Astrocyte of the hippocampus (primary cell): ENCODE results near the gene GPI.
"Not testable (repeated sequence)": the region's sequence is repeated elsewhere in the genome, so short reads cannot be mapped to it uniquely, and the experiment has no call there.

Experiments used
- DNase-seq: peaks from one replicate; pipeline ENCODE4 v3.0.0; 2011; ENCODE audit warnings: low read depth, low spot score

Gene GPI

DNA sequence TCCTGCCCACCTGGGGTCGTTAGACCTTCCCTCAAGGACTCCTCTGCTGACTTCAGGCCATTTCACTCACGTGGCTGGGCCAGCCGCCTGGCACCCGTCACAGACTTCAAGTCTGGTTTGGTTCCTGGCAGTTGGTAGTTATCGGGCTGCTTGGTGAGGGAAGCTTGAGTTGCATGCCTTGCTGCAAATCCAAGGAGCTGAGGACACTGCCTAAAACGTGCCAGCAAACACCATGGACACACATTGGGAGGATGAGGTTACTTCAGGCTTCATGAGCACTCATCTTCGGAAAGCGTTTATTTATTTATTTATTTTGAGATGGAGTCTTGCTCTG, 2.6 kb downstream of the GPI start:
- DNase-seq, result no peak

DNA sequence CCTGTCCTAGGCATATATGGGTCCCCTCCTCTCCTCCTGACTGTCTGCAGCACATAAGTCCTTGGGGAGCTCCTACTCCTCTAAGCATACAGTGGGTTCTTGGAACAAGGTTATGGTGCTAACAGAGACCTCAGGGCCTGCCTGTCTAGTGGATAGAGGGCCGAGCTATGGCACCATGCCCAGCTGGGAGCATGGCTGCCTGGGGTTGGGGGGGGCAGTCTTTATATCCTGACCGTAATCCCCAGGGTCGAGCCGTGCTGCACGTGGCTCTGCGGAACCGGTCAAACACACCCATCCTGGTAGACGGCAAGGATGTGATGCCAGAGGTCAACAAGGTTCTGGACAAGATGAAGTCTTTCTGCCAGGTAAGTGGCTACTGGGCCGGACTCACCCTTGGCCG, 3.3 kb downstream of the GPI start:
- no peak for DNase-seq

DNA sequence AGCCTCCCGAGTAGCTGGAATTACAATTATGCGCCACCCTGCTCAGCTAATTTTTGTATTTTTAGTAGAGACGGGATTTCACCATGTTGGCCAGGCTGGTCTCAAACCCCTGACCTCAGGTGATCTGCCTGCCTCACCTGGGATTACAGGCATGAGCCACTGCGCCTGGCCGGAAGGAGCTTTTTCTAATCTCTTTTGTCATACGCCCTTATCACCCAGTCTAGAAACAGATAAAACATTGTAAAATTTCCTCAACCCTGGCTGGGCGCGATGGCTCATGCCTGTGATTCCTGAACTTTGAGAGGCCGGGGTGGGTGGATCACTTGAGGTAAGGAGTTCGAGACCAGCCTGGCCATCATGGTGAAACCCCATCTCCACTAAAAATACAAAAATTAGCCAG, 4.2 kb downstream of the GPI start:
- not testable (repeated sequence) for DNase-seq

DNA sequence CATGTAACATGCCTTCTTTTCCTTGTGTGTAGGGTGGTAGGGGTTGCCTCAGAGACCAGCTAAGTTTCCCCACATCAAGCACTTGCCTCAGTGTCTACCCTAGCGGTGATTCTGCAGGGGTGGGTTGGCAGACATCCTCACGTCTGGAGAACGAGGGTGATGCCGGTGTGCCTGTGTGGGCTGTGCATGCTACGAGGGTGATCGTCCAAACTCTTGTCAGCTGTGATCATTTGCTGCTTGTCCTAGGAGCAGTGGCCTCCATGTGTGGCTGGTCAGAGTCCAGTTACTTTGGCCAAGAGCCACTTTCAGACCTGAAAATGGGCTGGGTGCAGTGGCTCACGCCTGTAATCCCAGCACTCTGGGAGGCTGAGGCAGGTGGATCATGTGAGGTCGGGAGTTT, 5.1 kb downstream of the GPI start:
- no peak for DNase-seq

DNA sequence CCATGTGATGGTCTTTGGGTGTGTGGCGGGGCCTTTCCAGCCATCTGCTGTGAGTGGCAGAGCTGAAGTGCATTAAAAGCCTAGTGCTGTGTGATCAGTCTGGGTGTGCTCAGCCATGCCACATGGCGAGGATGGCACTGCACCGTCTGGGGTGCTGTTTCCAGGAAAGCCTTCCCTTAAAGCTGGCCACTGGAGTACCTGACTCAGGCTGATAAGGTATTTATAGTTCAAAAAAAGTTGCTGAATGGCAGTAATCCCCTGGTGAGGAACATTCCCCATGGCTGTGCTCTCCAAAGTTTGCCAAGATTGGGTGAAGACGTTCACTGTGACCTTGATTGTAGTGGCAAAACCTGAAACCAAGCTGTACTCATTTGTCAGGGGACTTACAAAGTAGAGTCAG, 6.0 kb downstream of the GPI start:
- DNase-seq, result no peak

DNA sequence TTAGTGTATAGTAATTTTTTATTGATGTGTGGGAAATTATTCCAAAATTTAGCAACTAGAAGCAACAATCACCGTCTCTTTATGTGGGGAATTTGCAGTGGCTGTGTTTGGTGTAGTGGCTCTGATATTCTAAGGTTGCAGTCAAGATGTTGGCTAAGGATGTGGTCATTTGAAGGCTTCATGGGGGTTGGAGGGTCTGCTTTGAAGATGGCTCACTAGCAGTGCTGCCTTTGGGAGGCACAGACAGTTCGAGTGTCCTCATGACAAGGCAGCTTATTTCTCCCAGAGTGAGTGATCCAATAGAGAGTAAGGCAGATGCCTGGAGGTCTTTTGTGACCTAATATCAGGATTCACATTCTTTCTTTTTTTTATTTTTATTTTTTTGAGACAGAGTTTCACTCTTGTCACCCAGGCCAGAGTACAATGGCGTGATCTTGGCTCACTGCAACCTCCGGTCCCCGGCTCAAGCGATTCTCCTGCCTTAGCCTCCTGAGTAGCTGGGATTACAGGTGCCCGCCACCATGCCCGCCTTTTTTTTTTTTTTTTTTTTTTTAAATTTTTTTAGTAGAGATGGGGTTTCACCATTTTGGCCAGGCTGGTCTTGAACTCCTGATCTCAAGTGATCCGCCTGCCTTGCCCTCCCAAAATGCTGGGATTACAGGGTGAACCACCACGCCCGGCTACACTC, 8.7 kb downstream of the GPI start:
- no peak for DNase-seq

DNA sequence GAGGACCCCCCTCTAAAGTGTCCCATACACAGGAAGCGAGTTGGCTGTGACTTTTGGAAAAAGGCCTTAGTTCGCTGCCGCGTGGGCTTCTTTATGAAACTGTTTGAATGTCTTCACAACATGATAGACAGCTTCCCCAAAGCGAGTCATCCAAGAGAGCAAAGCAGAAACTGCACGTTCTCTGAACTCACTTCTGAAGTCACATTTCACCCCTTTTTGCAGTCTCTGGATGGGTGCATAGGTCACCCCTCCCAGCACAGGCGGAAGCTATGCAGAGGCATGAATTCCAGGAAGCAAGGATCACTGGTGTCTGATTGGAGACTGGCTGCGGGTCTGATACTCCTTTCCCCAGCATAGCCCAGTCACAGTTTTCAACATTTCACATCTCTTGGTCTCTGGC, 10.6 kb downstream of the GPI start:
- DNase-seq, result no peak

DNA sequence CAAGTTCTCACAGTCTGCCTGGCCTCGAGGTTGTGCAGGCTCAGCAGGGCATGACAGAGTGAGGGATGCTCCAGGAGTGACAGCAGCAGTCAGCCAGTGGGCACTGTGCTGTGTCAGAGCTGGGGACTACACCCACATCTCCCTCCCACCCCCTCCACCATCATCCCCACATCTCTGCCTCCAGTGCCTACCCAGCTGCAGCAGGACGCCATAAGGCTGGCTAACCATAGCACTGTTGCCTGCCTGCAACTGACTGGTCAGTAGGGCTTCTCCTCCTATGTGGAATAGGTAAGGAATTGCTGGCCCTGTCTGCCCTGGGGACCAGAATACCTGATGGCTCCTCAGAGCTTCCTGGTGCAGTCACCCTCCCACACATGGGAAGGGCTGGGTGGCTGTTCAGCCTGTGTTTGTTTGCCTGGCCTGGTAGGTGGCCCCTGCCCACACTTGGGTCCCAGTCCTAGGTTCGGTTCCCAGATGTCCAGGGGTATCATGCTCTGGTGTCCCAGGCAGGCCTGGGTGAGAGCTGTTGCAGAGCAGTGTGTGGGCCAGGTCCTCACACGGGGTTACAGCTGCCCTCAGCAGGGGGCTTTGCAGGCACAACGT, 15.7 kb downstream of the GPI start:
- no peak for DNase-seq

DNA sequence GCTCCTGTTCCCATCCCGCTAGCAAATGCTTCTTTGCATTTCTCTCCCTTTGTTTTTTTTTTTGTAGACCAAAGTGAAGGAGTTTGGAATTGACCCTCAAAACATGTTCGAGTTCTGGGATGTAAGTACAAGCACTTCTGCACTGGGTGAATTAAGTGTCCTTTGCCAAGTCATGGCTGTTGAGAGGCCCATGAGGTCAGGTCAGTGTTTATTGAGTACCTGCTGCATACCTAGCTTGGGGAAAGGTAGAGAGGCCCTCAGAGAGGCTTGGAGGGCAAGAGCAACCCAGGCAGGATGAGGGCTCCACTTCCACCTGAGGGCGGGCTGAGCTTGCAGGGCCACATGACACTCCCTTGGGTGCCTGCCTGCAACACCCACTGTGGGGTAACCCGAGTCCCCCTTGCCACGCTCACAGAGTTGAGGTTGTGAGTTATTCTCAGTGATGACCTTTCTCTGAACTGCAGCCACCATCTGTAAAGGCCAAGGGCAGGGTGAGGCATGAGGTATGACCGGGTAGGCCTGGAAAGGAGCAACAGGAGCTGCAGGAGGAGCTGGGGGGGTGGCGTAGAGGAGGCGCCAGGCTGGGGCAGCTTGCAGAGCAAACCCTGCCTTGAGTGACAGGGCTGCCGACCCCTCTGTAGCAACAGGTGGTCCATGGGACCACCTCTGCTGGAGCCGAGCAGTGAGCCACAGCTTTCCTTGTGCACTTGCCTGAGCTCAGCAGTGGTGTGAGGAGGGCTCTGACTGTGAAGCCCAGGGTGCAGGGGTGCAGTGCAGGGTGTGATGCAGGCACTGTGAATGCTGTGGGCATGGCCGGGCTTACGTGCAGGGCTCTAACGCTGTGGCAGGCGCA, 16.6 kb downstream of the GPI start:
- no peak for DNase-seq

DNA sequence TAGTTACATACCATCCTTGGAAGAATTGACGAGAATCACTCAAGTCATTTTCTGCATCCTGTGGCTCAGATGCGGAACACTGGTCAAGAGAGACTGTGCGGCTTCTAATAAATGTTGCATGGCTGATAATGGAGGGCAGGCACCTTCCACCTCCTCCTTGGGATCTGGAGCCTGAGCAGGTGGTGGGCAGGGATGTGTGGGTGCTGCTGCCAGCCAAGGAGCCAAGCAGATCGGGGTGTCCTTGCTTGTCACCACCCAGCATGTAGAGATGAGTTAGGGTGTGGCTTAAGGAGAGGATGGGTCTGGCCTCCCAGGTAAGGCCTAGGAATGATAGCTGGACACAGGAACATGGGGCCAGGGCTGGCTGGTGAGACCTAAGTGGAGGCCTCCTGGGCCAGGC, 17.5 kb downstream of the GPI start:
- DNase-seq, result no peak

DNA sequence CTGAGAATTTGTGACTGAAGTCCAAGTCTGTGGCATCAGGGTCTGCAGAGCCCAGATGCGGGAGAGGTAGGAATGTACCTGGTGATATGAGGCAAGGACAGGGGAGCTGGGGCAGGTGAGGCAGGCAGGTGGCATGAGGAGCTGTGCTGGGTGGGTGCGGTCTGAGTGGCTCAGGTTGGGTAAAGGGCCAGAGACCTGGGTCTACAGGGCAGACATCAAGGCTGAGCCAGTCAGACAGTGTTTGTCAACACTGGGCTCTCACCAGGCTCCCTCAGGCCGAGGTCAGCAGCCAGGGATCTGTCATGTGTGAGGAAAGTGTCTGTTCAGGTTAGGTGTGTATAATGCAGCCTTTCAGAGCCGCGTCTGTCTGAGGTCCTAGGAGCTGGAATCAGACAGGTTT, 18.6 kb downstream of the GPI start:
- no peak for DNase-seq

DNA sequence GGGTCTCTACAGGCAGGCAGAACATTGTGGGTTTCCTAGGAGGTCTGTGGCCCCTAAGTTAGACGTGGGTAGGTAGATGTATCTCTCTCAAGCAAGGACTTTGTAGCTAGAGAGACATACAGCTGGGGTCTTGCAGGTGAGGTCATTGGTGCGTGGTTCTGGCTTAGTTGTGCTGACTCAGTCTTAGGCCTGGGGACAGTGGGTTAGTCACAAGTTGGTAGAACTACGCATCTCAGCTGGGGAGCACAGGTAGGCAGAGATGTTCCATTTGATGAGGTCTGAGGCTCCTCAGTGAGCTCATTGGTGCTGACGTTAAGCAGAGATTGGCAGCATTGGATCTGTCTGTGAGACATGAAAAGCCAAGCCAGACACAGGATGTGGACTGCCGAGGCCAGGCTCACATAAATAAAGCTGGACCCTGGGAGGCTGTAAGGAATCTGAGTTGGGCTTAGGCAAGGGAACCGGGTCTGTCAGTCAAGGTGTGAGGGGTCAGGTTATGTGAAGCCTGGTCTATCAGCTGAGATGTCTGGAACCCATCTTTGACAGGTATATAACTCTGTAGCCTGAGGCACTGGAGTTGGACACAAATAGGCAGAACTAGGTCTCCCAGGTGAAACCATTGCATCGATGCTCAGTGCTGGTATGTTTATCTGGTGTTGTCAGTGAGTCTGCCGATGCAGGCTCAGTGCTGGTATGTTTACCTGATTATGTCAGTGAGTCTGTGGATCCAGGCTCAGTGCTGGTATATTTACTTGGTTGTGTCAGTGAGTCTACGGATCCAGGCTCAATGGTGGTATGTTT, 21.8 kb downstream of the GPI start:
- no peak for DNase-seq

DNA sequence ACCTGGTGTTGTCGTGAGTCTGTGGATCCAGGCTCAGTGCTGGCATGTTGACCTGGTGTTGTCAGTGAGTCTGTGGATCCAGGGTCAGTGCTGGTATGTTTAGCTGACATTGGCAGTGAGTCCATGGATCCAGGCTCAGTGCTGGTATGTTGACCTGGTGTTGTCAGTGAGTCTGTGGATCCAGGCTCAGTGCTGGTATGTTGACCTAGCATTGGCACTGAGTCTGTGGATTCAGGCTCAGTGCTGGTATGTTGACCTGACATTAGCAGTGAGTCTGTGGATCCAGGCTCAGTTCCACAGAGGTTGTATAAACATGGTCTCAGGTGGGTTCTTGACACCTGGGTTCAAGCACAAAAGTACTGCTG, 22.4 kb downstream of the GPI start:
- no peak for DNase-seq

DNA sequence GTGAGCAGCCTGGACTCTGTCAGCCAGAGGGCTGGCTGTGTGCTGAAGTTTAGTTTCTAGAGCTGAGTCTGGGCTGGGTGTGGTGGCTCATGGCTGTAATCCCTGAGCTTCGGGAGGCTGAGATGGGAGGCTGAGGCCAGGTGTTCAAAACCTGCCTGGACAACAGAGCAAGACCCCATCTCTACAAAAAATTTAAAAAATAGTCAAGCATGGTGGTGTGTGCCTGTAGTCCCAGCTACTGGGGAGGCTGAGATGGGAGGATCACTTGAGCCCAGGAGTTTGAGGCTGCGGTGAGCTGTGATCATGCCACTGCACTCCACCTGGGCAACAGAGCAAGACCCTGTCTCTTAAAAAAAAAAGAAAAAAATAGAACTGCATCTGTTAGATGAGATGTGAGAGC, 23.7 kb downstream of the GPI start:
- DNase-seq, result not testable (repeated sequence)

DNA sequence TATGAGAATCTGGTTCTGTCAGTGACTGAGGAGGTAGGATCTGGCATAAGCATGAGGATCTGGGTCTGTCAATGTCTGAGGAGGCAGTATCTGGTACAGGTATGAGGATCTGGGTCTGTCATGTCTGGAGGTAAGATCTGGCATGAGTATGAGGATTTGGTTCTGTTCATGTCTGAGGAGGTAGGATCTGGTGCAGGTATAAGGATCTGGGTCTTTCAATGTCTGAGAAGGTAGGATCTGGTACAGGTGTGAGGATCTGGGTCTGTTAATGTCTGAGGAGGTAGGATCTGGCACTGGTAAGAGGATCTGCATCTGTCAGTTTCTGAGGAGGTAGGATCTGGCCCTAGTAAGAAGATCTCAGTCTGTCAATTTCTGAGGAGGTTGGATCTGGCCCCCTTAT, 26.8 kb downstream of the GPI start:
- no peak for DNase-seq

DNA sequence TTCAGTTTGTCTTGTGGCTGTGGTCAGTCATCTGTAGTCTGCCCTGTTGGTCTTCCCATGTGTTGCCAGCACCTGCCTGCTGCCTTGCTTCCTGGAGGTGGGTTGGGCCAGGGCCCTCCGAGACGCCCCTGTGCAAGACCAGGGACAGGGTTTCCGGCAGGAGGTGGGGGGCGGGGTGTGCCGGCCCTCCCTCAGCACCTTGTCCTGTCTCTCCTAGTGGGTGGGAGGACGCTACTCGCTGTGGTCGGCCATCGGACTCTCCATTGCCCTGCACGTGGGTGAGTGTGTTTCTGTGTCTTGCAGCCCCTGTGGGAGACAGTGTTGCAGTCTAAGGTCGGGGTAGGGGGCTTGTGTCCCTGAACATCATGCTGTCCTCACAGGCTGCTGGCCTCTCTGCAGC, 28.0 kb downstream of the GPI start:
- DNase-seq, result no peak

DNA sequence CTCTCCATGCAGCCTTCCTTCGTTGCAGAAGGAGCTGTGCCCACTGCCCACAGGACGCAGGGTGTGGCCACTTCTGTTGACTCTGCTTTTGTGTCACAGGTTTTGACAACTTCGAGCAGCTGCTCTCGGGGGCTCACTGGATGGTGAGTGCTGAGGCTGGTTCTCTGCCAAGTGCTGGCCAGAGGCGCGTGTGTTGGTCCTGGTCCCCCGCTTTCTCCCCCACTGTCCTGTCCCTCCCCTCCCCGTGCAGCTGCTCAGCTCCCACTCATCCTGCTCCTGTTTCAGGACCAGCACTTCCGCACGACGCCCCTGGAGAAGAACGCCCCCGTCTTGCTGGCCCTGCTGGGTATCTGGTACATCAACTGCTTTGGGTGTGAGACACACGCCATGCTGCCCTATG, 28.6 kb downstream of the GPI start:
- DNase-seq, result no peak

DNA sequence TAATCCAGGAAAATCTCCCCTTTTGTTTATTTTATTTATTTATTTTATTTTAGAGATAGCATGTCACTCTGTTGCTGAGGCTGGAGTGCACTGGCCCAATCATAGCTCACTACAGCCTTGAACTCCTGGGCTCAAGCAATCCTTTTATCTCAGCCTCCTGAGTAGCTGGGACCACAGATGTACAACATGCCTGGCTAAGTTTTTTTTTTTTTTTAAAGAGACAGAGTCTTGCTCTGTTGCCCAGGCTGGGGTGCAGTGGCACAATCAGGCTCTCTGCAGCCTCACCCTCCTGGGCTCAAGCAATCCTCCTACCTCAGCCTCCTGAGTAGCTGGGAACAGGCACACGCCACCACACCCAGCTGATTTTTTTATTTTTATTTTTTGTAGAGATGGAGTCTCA, 32.9 kb downstream of the GPI start:
- DNase-seq, result no peak

DNA sequence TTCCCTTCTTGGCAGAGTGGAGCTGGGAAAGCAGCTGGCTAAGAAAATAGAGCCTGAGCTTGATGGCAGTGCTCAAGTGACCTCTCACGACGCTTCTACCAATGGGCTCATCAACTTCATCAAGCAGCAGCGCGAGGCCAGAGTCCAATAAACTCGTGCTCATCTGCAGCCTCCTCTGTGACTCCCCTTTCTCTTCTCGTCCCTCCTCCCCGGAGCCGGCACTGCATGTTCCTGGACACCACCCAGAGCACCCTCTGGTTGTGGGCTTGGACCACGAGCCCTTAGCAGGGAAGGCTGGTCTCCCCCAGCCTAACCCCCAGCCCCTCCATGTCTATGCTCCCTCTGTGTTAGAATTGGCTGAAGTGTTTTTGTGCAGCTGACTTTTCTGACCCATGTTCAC, 34.9 kb downstream of the GPI start:
- no peak for DNase-seq

DNA sequence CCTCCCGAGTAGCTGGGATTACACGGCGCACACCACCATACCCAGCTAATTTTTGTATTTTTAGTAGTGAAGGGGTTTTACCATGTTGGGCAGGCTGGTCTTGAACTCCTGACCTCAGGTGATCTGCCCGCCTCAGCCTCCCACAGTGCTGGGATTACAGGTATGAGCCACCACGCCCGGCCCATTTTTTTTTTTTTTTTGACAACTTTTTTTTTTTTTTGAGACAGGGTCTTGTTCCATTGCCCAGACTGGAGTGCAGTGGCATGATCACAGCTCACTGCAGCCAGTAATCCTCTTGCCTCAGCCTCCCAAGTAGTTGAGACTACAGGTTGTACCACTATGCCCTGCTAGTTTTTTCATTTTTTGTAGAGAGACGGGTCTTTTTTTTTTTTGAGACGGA, 35.8 kb downstream of the GPI start:
- not testable (repeated sequence) for DNase-seq

DNA sequence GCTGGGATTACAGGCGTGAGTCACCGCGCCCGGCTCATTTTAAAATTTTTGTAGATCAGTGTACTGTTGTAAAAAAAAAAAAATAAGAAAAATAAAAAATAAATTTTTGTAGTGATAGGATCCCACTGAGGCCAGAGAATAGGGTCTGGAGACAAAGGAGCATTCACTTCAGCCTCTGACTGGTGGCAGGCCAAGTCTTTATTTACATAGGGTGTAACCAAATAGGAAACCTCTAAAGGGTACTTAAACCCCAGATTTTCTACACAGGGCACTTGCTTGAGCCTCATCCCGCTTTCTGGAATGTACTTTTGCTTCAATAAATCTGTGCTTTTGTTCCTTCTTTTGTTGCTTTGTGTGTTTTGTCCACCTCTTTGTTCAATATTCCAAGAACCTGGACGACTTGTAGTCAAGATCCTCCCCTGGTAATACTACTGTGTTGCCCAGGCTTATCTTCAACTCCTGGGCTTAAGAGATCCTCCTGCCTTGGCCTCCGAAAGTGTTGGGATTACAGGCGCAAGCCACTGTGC, 37.1 kb downstream of the GPI start:
- DNase-seq, result no peak

DNA sequence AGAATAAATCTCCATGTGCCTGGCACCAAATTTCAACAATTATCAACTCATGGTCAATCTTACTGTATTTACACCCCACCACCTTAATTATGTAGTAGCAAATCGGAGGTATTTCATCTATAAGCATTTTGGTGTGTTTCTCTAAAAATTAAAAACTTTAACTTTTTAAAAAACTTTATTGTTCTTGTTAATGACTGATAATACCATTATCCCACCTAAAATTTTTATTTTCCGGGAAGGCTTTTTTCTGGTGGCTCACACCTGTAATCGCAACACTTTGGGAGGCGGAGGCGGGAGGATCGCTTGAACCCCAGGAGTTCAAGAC, 38.8 kb downstream of the GPI start:
- no peak for DNase-seq
